Astrocyte (in vitro differentiated cells and primary cell): ENCODE measurements around the gene PRELID3B. TPM values are rescaled to one million over a fixed set of nuclear protein-coding genes. Genes with fewer than 3 reads are reported as not detected.

ENCODE experiments used
- DNase-seq: peaks from one replicate; pipeline ENCODE4 v3.0.0-alpha.2; 2010; ENCODE audit warnings: low read depth
- FAIRE-seq: peaks from 2 replicates; lab custom pipeline; 2011; peaks lifted over from hg19 to GRCh38; lab: Jason Lieb, UNC
- H2AFZ ChIP-seq: 2 replicates; pipeline ENCODE4 v1.6.0; 2012; ENCODE audit warnings: low read depth, low read length, inconsistent platforms
- H3K27ac ChIP-seq: 2 replicates; pipeline ENCODE4 v1.5.1; 2011; ENCODE audit warnings: low read depth, low read length, inconsistent platforms
- H3K27me3 ChIP-seq: 2 replicates; pipeline ENCODE4 v1.6.0; 2011; ENCODE audit warnings: low read length, inconsistent platforms; ENCODE audit not compliant: insufficient read depth
- H3K36me3 ChIP-seq: 2 replicates; pipeline ENCODE4 v1.5.1; 2011; ENCODE audit warnings: low read length, inconsistent platforms; ENCODE audit not compliant: insufficient read depth
- H3K4me1 ChIP-seq: 2 replicates; pipeline ENCODE4 v1.5.1; 2011; ENCODE audit warnings: low read length, inconsistent platforms; ENCODE audit not compliant: insufficient read depth
- H3K4me2 ChIP-seq: 2 replicates; pipeline ENCODE4 v1.6.0; 2012; ENCODE audit warnings: low read length, inconsistent platforms
- H3K4me3 ChIP-seq: 2 replicates; pipeline ENCODE4 v1.5.1; 2011; ENCODE audit warnings: low read depth, mild to moderate bottlenecking, low read length, inconsistent platforms; ENCODE audit not compliant: insufficient read depth
- H3K79me2 ChIP-seq: 2 replicates; pipeline ENCODE4 v1.6.0; 2012; ENCODE audit warnings: mild to moderate bottlenecking, low read length, inconsistent platforms; ENCODE audit not compliant: insufficient read depth
- H3K9ac ChIP-seq: 2 replicates; pipeline ENCODE4 v1.6.0; 2012; ENCODE audit warnings: mild to moderate bottlenecking, low read length, inconsistent platforms
- H3K9me3 ChIP-seq: 2 replicates; pipeline ENCODE4 v1.5.1; 2012; ENCODE audit warnings: low read depth, mild to moderate bottlenecking, low read length, inconsistent platforms; ENCODE audit not compliant: insufficient read depth
- H4K20me1 ChIP-seq: 2 replicates; pipeline ENCODE4 v1.6.0; 2012; ENCODE audit warnings: low read length, inconsistent platforms; ENCODE audit not compliant: insufficient read depth
- H3K27ac Mint-ChIP-seq: one replicate; pipeline ENCODE4 v1.8.0; 2021; ENCODE audit warnings: mild to moderate bottlenecking, mixed read lengths; ENCODE audit not compliant: unreplicated experiment
- H3K27me3 Mint-ChIP-seq: one replicate; pipeline ENCODE4 v1.8.0; 2021; ENCODE audit warnings: low read depth, mixed read lengths; ENCODE audit not compliant: unreplicated experiment
- H3K36me3 Mint-ChIP-seq: one replicate; pipeline ENCODE4 v1.8.0; 2021; ENCODE audit warnings: low read depth, mixed read lengths; ENCODE audit not compliant: unreplicated experiment
- H3K4me1 Mint-ChIP-seq: one replicate; pipeline ENCODE4 v1.8.0; 2021; ENCODE audit warnings: low read depth, mixed read lengths; ENCODE audit not compliant: unreplicated experiment
- H3K4me3 Mint-ChIP-seq: one replicate; pipeline ENCODE4 v1.8.0; 2021; ENCODE audit warnings: mild to moderate bottlenecking, moderate library complexity, mixed read lengths; ENCODE audit not compliant: unreplicated experiment
- H3K9me3 Mint-ChIP-seq: one replicate; pipeline ENCODE4 v1.8.0; 2021; ENCODE audit warnings: mild to moderate bottlenecking, mixed read lengths; ENCODE audit not compliant: unreplicated experiment
- CTCF ChIP-seq: IDR thresholded peaks from 2 replicates; pipeline ENCODE4 v1.5.1; 2011; ENCODE audit warnings: low read depth, mild to moderate bottlenecking, inconsistent platforms, low read length, moderate library complexity; ENCODE audit not compliant: insufficient read depth
- EZH2 ChIP-seq: IDR thresholded peaks from 2 replicates; pipeline ENCODE4 v1.6.1; 2012; ENCODE audit warnings: mild to moderate bottlenecking, low read length, inconsistent platforms; ENCODE audit not compliant: insufficient read depth
- total RNA-seq: library from RNA; stranded (reverse); gene quantifications from 2 replicates; pipeline ENCODE4 v1.2.1, GENCODE V29; 2021

Gene PRELID3B
- total RNA-seq, 1 donor from 2014 or later: 68.8 TPM

DNA sequence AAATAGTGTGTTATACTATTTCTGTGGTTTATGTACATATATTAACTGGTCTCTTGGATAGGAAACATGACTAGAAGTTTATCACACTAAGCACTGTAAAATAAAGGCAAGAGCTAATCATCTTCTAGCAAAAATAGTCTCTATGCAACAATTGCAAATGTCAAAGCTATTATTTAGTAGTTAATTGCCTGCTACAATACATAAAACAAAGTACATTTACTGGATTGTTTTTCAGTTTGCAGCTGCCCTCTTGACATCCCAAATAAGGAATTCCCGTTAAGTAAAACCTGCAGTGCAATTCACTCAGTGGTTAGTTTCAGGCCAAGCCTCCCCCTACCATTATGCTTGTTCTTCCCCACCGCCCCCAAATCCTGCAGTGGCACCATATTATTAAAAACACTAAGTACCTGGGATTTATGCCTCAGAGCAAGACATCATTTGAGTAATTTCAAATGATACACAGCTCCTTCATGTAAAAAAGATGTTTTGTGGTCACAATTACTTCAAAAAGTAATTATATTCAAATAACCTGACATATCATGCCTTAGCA is 8.9 kb downstream of the PRELID3B start:
- DNase-seq (no peak), FAIRE-seq (no peak)
- Mint-ChIP-seq H3K27me3 (no peaks in the 10 kb centered on the region), H3K9me3 (no peaks in the 10 kb centered on the region), H3K4me3 (no peak overlapping the region), H3K36me3 (peaks cover 13% of the 10 kb centered on the region), H3K4me1 (peaks cover 29% of the 10 kb centered on the region), H3K27ac (peak overlapping the region; percentile 7)
- Histone ChIP-seq H3K9me3 (no peaks in the 10 kb centered on the region), H3K36me3 (peaks cover 49% of the 10 kb centered on the region), H4K20me1 (peaks cover 22% of the 10 kb centered on the region), H3K79me2 (peaks cover 59% of the 10 kb centered on the region), H3K27me3 (no peaks in the 10 kb centered on the region), H3K27ac (no peak overlapping the region), H3K4me2 (no peak overlapping the region), H3K4me1 (peaks cover 24% of the 10 kb centered on the region), H3K4me3 (no peak overlapping the region), H3K9ac (no peak overlapping the region), H2AFZ (no peak overlapping the region)
- no peak for TF ChIP-seq EZH2
- TF ChIP-seq CTCF: no peak

DNA sequence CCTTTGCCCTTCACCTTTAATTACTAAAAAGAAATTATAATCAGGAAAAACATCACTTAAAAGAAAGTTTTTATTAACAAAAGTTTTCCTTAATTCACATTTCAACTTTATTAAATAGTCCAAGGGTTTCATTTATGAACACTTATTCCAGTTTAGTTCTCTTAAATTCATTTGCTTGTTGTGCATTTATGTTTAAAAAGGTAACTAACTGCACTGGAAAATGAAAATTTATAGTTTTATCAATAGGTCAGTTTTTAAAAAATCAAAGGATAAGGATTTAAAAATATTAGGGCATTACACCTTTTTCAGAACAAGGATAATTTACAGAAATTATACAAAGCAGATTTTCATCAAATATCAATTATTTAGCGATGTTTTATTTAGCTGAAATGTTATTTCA is 9.5 kb downstream of the PRELID3B start:
- no peak overlapping the region for H2AFZ ChIP-seq
- H3K36me3 ChIP-seq: peaks cover 48% of the 10 kb centered on the region
- Mint-ChIP-seq H3K27ac (no peak overlapping the region), H3K27me3 (no peaks in the 10 kb centered on the region), H3K4me1 (peaks cover 32% of the 10 kb centered on the region), H3K36me3 (peaks cover 14% of the 10 kb centered on the region), H3K9me3 (no peaks in the 10 kb centered on the region), H3K4me3 (peak overlapping the region; percentile 93)
- H4K20me1 ChIP-seq: peaks cover 28% of the 10 kb centered on the region
- H3K4me2 ChIP-seq: peak overlapping the region; percentile 92
- DNase-seq: no peak
- H3K4me3 ChIP-seq: no peak overlapping the region
- no peak overlapping the region for H3K27ac ChIP-seq
- no peak for TF ChIP-seq EZH2
- no peak for TF ChIP-seq CTCF
- peak overlapping the region; percentile 93 for H3K9ac ChIP-seq
- no peak for FAIRE-seq
- peaks cover 59% of the 10 kb centered on the region for H3K79me2 ChIP-seq
- no peaks in the 10 kb centered on the region for H3K27me3 ChIP-seq
- no peaks in the 10 kb centered on the region for H3K9me3 ChIP-seq
- H3K4me1 ChIP-seq: peaks cover 30% of the 10 kb centered on the region

GRCh38 chr20:59032713-59033059 is 9.9 kb downstream of the PRELID3B start:
- peak overlapping the region; percentile 93 for H3K9ac ChIP-seq
- H3K4me1 ChIP-seq: peaks cover 33% of the 10 kb centered on the region
- no peaks in the 10 kb centered on the region for H3K27me3 ChIP-seq
- peaks cover 32% of the 10 kb centered on the region for H4K20me1 ChIP-seq
- peak overlapping the region; percentile 88 for H2AFZ ChIP-seq
- no peaks in the 10 kb centered on the region for H3K9me3 Mint-ChIP-seq
- H3K4me2 ChIP-seq: peak overlapping the region; percentile 92
- H3K36me3 ChIP-seq: peaks cover 44% of the 10 kb centered on the region
- no peak for DNase-seq
- peaks cover 58% of the 10 kb centered on the region for H3K79me2 ChIP-seq
- TF ChIP-seq CTCF (peak; percentile 12), EZH2 (no peak)
- H3K27ac ChIP-seq: peak overlapping the region; percentile 77
- H3K27ac Mint-ChIP-seq: peak overlapping the region; percentile 98
- H3K4me1 Mint-ChIP-seq: peaks cover 35% of the 10 kb centered on the region
- H3K4me3 ChIP-seq: peak overlapping the region; percentile 81
- no peaks in the 10 kb centered on the region for H3K9me3 ChIP-seq
- H3K27me3 Mint-ChIP-seq: no peaks in the 10 kb centered on the region
- peaks cover 12% of the 10 kb centered on the region for H3K36me3 Mint-ChIP-seq
- peak overlapping the region; percentile 93 for H3K4me3 Mint-ChIP-seq
- FAIRE-seq: no peak
